ENCODE measurements around the gene IMPDH1. TPM values are rescaled to one million over a fixed set of nuclear protein-coding genes. Genes with fewer than 3 reads are reported as not detected.

Gene IMPDH1
- total and polyA plus RNA-seq, 9 donors: 16.5 to 29.9 (median 22.6) TPM

DNA sequence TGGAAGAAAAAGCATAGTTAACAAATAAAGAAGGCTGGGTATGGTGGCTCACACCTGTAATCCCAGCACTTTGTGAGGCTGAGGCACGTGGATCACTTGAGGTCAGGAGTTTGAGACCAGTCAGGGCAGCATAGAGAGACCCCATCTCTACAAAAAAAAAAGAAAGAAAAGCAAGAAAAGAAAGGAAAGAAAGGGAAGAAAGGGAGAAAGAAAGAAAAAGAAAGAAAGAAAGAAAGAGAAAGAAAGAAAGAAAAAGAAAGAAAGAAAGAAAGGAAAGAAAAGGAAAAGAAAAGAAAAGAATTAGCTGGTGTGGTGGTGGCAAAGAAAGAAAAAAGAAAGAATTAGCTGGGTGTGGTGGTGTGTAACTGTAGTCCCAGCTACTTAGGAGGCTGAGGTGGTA lies 42.8 kb upstream of the IMPDH1 start:
- DNase-seq: no peak
- Histone ChIP-seq H3K4me1 (ENCODE audit: control insufficient read depth, insufficient read depth, low read length) (peaks cover 30% of the 10 kb centered on the region), H3K36me3 (ENCODE audit: control insufficient read depth, insufficient read depth, low read length) (peaks cover 7% of the 10 kb centered on the region), H3K27me3 (ENCODE audit: control insufficient read depth, insufficient read depth, low read length) (no peaks in the 10 kb centered on the region), H3K9me3 (replicated peaks; ENCODE audit: control insufficient read depth, low read depth, low read length) (no peaks in the 10 kb centered on the region), H3K27ac (ENCODE audit: low read length) (no peak overlapping the region), H3K4me3 (ENCODE audit: low read length) (no peak overlapping the region)
- no CpG with 5 or more reads among the region's 1 CpG for WGBS (ENCODE audit: insufficient coverage)

DNA sequence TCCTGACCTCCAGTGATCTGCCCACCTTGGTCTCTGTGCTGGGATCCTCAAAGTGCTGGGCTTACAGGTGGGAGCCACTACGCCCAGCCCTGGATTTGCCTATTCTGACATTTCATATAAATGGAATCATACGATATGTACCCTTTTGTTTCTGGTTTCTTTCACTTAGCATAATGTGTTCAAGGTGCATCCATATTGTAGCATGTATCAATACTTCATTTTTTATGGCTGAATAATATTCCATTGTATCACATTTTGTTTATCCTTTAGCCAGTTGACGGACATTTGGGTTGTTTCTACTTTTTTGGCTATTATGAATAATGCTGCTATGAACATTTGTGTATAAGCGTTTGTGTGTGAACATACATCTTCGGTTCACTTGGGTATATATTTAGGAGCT lies 41.1 kb upstream of the IMPDH1 start:
- Histone ChIP-seq H3K36me3 (ENCODE audit: control insufficient read depth, insufficient read depth, low read length) (no peaks in the 10 kb centered on the region), H3K27me3 (ENCODE audit: control insufficient read depth, insufficient read depth, low read length) (no peaks in the 10 kb centered on the region), H3K9me3 (replicated peaks; ENCODE audit: control insufficient read depth, low read depth, low read length) (no peaks in the 10 kb centered on the region), H3K4me3 (ENCODE audit: low read length) (no peak overlapping the region), H3K4me1 (ENCODE audit: control insufficient read depth, insufficient read depth, low read length) (peaks cover 30% of the 10 kb centered on the region), H3K27ac (ENCODE audit: low read length) (no peak overlapping the region)
- DNase-seq: no peak
- no CpG with 5 or more reads among the region's 5 CpGs for WGBS (ENCODE audit: insufficient coverage)

- Histone ChIP-seq H3K9me3 (replicated peaks; ENCODE audit: control insufficient read depth, low read depth, low read length) (no peaks in the 10 kb centered on the region), H3K36me3 (ENCODE audit: control insufficient read depth, insufficient read depth, low read length) (no peaks in the 10 kb centered on the region), H3K27ac (ENCODE audit: low read length) (no peak overlapping the region), H3K4me3 (ENCODE audit: low read length) (no peak overlapping the region), H3K27me3 (ENCODE audit: control insufficient read depth, insufficient read depth, low read length) (no peaks in the 10 kb centered on the region), H3K4me1 (ENCODE audit: control insufficient read depth, insufficient read depth, low read length) (peaks cover 31% of the 10 kb centered on the region)
- no peak for DNase-seq
- 80% methylated on average over 1 of the region's 4 CpGs for WGBS (ENCODE audit: insufficient coverage)
These were observed 40.6 kb upstream of the IMPDH1 start for GRCh38 chr7:128450409-128450808.

DNA sequence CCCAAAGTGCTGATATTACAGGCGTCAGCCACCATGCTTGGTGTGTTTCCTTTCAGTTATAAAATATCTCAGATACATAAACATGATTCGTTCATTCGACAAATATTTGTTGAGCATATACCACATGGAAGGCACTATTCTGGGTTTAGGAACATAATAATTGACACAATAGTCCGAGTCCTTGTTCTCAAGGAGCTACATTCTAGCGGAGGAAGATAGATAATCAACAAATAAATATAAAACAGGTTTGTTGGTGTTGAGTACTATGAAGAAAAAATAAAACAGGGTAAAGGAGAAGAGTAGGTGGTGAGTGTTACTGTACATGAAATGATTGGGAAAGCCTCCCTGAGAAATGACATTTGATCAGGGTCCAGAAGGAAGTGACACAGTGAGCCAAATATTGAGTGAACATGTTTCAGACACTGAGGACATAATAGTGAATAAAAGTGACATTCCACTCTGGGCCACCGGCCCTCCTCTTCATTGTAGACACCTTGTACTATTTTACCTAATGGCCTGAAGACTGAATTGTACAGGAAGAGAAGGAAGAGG lies 39.0 kb upstream of the IMPDH1 start:
- DNase-seq: no peak
- Histone ChIP-seq H3K36me3 (ENCODE audit: control insufficient read depth, insufficient read depth, low read length) (no peaks in the 10 kb centered on the region), H3K27me3 (ENCODE audit: control insufficient read depth, insufficient read depth, low read length) (no peaks in the 10 kb centered on the region), H3K4me1 (ENCODE audit: control insufficient read depth, insufficient read depth, low read length) (peaks cover 15% of the 10 kb centered on the region), H3K27ac (ENCODE audit: low read length) (no peak overlapping the region), H3K4me3 (ENCODE audit: low read length) (no peak overlapping the region), H3K9me3 (replicated peaks; ENCODE audit: control insufficient read depth, low read depth, low read length) (no peaks in the 10 kb centered on the region)
- no CpG with 5 or more reads among the region's 6 CpGs for WGBS (ENCODE audit: insufficient coverage)

DNA sequence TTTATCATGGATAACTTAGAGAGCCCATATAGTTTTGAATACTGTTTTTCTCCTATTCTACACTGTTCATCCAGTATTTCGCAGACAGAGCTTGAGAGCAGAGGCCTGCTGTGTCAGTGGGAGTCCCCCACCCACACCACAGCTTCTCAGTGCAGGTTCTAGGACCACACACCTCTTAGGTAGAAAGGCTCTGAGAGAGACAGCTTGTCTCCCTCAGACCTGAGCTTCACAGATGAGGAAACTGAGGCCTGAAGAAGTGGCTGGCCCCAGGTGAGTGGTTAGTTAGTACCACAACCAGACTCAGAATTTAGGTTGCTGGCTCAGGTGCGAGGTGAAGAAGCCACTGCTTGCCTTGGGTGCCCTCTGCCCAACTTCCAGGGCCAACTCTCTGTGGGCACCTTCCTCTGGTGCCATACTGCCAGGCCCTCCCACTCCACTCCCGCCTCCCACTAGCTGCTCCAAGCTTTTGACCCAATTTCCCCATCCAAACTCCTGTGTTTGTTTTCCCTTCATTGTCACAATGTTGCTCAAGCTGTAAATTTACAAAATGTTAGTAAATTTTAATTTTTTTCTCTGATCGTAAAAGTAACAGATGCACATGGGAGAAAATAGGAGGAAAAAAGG lies 38.3 kb upstream of the IMPDH1 start:
- Histone ChIP-seq H3K4me3 (ENCODE audit: low read length) (no peak overlapping the region), H3K4me1 (ENCODE audit: control insufficient read depth, insufficient read depth, low read length) (peaks cover 10% of the 10 kb centered on the region), H3K36me3 (ENCODE audit: control insufficient read depth, insufficient read depth, low read length) (no peaks in the 10 kb centered on the region), H3K9me3 (replicated peaks; ENCODE audit: control insufficient read depth, low read depth, low read length) (no peaks in the 10 kb centered on the region), H3K27me3 (ENCODE audit: control insufficient read depth, insufficient read depth, low read length) (no peaks in the 10 kb centered on the region), H3K27ac (ENCODE audit: low read length) (no peak overlapping the region)
- no peak for DNase-seq
- no CpG with 5 or more reads among the region's 4 CpGs for WGBS (ENCODE audit: insufficient coverage)

- DNase-seq: peak; percentile 68
- H3K4me1 ChIP-seq (ENCODE audit: control insufficient read depth, insufficient read depth, low read length): peaks cover 10% of the 10 kb centered on the region
- no peak overlapping the region for H3K4me3 ChIP-seq (ENCODE audit: low read length)
- WGBS (ENCODE audit: insufficient coverage): 68% methylated on average over 4 of the region's 5 CpGs
- H3K27ac ChIP-seq (ENCODE audit: low read length): peak overlapping the region; percentile 9
- H3K27me3 ChIP-seq (ENCODE audit: control insufficient read depth, insufficient read depth, low read length): peaks cover 2% of the 10 kb centered on the region
- no peaks in the 10 kb centered on the region for H3K9me3 ChIP-seq (replicated peaks; ENCODE audit: control insufficient read depth, low read depth, low read length)
- no peaks in the 10 kb centered on the region for H3K36me3 ChIP-seq (ENCODE audit: control insufficient read depth, insufficient read depth, low read length)
These were observed 36.5 kb upstream of the IMPDH1 start for GRCh38 chr7:128446306-128446705.

DNA sequence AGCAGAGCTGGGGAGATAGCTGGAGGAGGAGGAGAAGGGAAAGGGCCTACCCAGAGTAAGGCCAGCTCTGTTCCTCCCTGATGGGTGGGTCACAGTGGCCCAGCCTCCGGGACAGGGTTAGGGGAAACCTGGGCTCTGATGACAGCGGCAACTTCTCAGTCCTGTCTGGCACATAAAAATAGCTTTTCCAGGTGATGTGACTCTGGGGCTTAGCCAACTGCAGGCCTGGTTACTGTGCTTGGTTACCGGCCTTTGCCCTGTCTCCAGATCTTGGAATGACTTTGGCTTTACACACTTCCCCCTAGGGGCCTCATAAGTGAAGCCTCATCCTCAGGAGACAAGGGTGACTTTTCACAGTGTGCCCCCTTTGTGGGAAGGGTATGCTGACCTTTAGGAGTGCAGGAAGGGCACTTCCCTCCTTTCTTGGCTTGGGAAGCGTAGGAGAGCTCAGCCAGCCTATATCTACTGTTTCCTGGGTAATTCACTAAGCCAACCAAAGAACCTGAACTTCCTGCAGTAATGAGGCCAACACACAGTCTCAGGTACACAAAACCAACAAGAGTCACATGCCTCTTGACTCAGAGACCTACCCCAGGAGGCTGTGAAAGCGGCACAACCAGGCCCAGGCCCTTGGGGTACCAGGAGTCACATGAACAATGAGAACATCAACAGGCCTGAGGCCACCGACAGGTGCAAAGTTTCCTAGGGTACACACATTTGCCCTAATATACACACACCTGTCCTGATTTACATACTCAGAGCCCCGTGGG lies 34.2 kb upstream of the IMPDH1 start:
- H3K36me3 ChIP-seq (ENCODE audit: control insufficient read depth, insufficient read depth, low read length): no peaks in the 10 kb centered on the region
- no peak overlapping the region for H3K4me3 ChIP-seq (ENCODE audit: low read length)
- peaks cover 2% of the 10 kb centered on the region for H3K27me3 ChIP-seq (ENCODE audit: control insufficient read depth, insufficient read depth, low read length)
- DNase-seq: no peak
- H3K4me1 ChIP-seq (ENCODE audit: control insufficient read depth, insufficient read depth, low read length): peaks cover 10% of the 10 kb centered on the region
- WGBS (ENCODE audit: insufficient coverage): 47% methylated on average over 3 of the region's 7 CpGs
- H3K9me3 ChIP-seq (replicated peaks; ENCODE audit: control insufficient read depth, low read depth, low read length): no peaks in the 10 kb centered on the region
- no peak overlapping the region for H3K27ac ChIP-seq (ENCODE audit: low read length)

DNA sequence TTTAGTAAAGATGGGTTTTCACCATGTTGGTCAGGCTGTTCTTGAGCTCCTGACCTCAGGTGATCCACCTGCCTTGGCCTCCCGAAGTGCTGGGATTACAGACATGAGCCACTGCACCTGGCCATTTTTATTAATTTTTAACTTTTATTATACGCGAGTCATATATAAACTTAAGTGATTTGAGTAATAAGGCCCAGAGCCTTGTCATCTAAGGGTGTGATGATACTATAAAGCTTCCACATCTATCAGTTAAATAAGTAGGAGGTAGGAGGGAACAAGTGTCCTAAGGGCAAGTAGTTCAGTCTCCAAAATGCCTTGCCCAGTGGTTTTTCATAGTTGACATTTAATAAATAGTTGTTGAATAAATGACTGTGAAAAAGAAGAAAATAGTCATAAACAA lies 32.6 kb upstream of the IMPDH1 start:
- Histone ChIP-seq H3K4me1 (ENCODE audit: control insufficient read depth, insufficient read depth, low read length) (peaks cover 10% of the 10 kb centered on the region), H3K36me3 (ENCODE audit: control insufficient read depth, insufficient read depth, low read length) (no peaks in the 10 kb centered on the region), H3K4me3 (ENCODE audit: low read length) (no peak overlapping the region), H3K9me3 (replicated peaks; ENCODE audit: control insufficient read depth, low read depth, low read length) (no peaks in the 10 kb centered on the region), H3K27ac (ENCODE audit: low read length) (no peak overlapping the region), H3K27me3 (ENCODE audit: control insufficient read depth, insufficient read depth, low read length) (peaks cover 2% of the 10 kb centered on the region)
- WGBS (ENCODE audit: insufficient coverage): no CpG with 5 or more reads among the region's 3 CpGs
- no peak for DNase-seq

GRCh38 chr7:128437426-128438332 lies 27.9 kb upstream of the IMPDH1 start:
- no peaks in the 10 kb centered on the region for H3K4me1 ChIP-seq (ENCODE audit: control insufficient read depth, insufficient read depth, low read length)
- no peak overlapping the region for H3K27ac ChIP-seq (ENCODE audit: low read length)
- no peaks in the 10 kb centered on the region for H3K36me3 ChIP-seq (ENCODE audit: control insufficient read depth, insufficient read depth, low read length)

DNA sequence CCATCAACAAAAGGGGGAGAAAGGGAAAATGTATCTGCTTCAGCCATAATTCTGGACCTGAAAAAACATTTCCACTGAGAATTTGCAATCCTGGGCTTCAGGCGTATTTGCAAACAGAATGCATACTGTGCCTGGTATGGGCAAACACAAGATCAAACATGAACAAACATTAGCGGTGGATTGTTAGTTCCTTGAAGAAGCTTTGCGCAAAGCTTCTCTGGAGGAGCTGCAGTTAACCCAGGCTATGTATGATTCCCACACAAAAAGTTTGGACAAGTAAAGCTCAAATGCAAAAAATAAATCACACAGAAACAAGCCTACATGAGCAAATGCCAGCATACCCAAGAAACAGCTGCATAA lies 25.5 kb upstream of the IMPDH1 start:
- whole genome bisulfite sequencing (ENCODE audit: insufficient coverage): 40% methylated on average over 1 of the region's 3 CpGs
- Histone ChIP-seq H3K27me3 (ENCODE audit: control insufficient read depth, insufficient read depth, low read length) (peaks cover 6% of the 10 kb centered on the region), H3K36me3 (ENCODE audit: control insufficient read depth, insufficient read depth, low read length) (no peaks in the 10 kb centered on the region), H3K4me1 (ENCODE audit: control insufficient read depth, insufficient read depth, low read length) (peaks cover 5% of the 10 kb centered on the region), H3K9me3 (replicated peaks; ENCODE audit: control insufficient read depth, low read depth, low read length) (no peaks in the 10 kb centered on the region), H3K4me3 (ENCODE audit: low read length) (no peak overlapping the region), H3K27ac (ENCODE audit: low read length) (no peak overlapping the region)
- DNase-seq: no peak

More at GRCh38 chr7:128437426-128438332, 27.9 kb upstream of the IMPDH1 start:
- 90% methylated on average over 4 of the region's 8 CpGs for WGBS (ENCODE audit: insufficient coverage)
- H3K4me3 ChIP-seq (ENCODE audit: low read length): no peak overlapping the region
- H3K27me3 ChIP-seq (ENCODE audit: control insufficient read depth, insufficient read depth, low read length): peaks cover 4% of the 10 kb centered on the region
- DNase-seq: no peak
- H3K9me3 ChIP-seq (replicated peaks; ENCODE audit: control insufficient read depth, low read depth, low read length): no peaks in the 10 kb centered on the region
